OCI-LY3 (cell line): ENCODE data around the gene RELCH.

Experiments
- EZH2phosphoT487 ChIP-seq: fragments of 200-600 bp; shearing (Covaris generic); IDR thresholded peaks from 2 replicates; pipeline ENCODE4 v1.6.1; 2018; ENCODE audit warnings: antibody characterized with exemption, mixed run types, low read depth
- TF ChIP-seq, protein P1 (sequence below): fragments of 200-600, 300-600 bp; sonication (generic); IDR thresholded peaks from 2 replicates; pipeline ENCODE4 v1.5.1; 2014; ENCODE audit warnings: antibody characterized with exemption, low read length, low read depth

- TF ChIP-seq, protein P1, sequence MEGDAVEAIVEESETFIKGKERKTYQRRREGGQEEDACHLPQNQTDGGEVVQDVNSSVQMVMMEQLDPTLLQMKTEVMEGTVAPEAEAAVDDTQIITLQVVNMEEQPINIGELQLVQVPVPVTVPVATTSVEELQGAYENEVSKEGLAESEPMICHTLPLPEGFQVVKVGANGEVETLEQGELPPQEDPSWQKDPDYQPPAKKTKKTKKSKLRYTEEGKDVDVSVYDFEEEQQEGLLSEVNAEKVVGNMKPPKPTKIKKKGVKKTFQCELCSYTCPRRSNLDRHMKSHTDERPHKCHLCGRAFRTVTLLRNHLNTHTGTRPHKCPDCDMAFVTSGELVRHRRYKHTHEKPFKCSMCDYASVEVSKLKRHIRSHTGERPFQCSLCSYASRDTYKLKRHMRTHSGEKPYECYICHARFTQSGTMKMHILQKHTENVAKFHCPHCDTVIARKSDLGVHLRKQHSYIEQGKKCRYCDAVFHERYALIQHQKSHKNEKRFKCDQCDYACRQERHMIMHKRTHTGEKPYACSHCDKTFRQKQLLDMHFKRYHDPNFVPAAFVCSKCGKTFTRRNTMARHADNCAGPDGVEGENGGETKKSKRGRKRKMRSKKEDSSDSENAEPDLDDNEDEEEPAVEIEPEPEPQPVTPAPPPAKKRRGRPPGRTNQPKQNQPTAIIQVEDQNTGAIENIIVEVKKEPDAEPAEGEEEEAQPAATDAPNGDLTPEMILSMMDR = no peak
- no peak for TF ChIP-seq EZH2phosphoT487
These were observed 102.0 kb downstream of the RELCH start for GRCh38 chr18:62289047-62289446.
